ENCODE results near the gene UVRAG. TPM values are rescaled to one million over a fixed set of nuclear protein-coding genes. Genes with fewer than 3 reads are reported as not detected.

UVRAG gene
- total RNA-seq, 4 donors from 2014 or later: 16.6 to 22.1 (median 19.3) TPM

DNA sequence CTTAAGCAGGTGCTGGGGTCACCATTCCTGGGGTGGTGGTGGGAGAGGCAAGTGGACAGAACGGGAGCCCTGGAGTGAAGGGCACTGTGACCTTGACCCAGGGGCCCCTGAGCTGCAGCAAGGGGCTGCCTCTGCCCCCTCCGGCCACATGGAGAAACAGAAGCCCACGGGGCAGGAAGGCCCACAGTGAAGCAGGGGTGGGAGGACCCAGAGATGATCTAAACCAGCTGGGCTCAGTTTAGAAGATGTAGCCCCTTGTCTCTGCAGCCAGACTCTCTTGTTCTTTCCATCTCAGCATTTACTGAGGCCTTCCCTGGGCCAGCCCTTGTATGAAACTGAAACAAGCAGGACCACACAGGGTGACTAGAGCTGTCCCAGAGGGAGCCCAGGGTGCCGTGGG is 360.8 kb downstream of the UVRAG start:
- Histone ChIP-seq H3K9me3 (no peaks in the 10 kb centered on the region), H3K4me1 (no peaks in the 10 kb centered on the region), H3K27ac (no peak overlapping the region), H3K4me3 (no peak overlapping the region), H3K36me3 (no peaks in the 10 kb centered on the region), H3K27me3 (no peaks in the 10 kb centered on the region)
- no peak for DNase-seq
- in situ Hi-C loops (cut with MboI; ENCODE audit: low sequenced_read_pairs in 4 of 4) (no loop called here), intact Hi-C loops (cut with DNase I; ENCODE audit: low total_unique reads) (no loop called here)
- TF ChIP-seq CTCF (IDR thresholded peaks at IDR 0.05 in 4 of 5, conservative IDR thresholded peaks at IDR 0.05 in 1 of 5) (no peak), POLR2A (IDR thresholded peaks at IDR 0.05) (no peak)
- no peak for ATAC-seq

- ATAC-seq (no peak), DNase-seq (no peak)
- H3K4me1 ChIP-seq: no peaks in the 10 kb centered on the region
- in situ Hi-C loops (cut with MboI; ENCODE audit: low sequenced_read_pairs in 4 of 4) (no loop called here), intact Hi-C loops (cut with DNase I; ENCODE audit: low total_unique reads) (no loop called here)
- H3K9me3 ChIP-seq: no peaks in the 10 kb centered on the region
- H3K4me3 ChIP-seq: no peak overlapping the region
- TF ChIP-seq CTCF (IDR thresholded peaks at IDR 0.05 in 4 of 5, conservative IDR thresholded peaks at IDR 0.05 in 1 of 5) (no peak), POLR2A (IDR thresholded peaks at IDR 0.05) (no peak)
- no peaks in the 10 kb centered on the region for H3K27me3 ChIP-seq
- no peaks in the 10 kb centered on the region for H3K36me3 ChIP-seq
- no peak overlapping the region for H3K27ac ChIP-seq
These were observed 361.5 kb downstream of the UVRAG start for GRCh38 chr11:76176463-76176862.

DNA sequence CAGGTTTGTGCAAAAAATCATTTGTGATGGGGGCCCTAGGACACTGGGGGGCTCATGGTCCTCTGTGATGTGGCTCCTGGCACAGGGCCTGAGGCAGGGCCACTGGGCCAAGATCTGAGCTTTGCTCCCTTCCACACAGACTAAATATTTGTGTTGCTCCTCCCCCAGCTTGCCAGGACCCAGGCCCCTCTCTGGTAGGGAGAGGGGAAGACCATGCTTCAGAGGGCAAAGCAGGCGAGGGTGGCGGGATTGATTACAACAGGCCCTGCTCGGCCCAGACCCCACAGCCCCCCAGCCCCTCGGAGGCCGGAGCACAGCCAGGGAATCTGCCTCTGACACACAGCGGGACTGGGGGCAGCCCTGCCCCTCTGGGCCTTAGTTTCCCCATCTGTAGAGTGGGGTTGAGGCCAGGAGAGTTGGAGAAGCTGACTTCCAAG is 362.3 kb downstream of the UVRAG start:
- Histone ChIP-seq H3K4me1 (no peaks in the 10 kb centered on the region), H3K36me3 (no peaks in the 10 kb centered on the region), H3K9me3 (no peaks in the 10 kb centered on the region), H3K4me3 (no peak overlapping the region), H3K27ac (no peak overlapping the region), H3K27me3 (no peaks in the 10 kb centered on the region)
- in situ Hi-C loops (cut with MboI; ENCODE audit: low sequenced_read_pairs in 4 of 4) (no loop called here), intact Hi-C loops (cut with DNase I; ENCODE audit: low total_unique reads) (no loop called here)
- no peak for ATAC-seq
- TF ChIP-seq CTCF (IDR thresholded peaks at IDR 0.05 in 4 of 5, conservative IDR thresholded peaks at IDR 0.05 in 1 of 5): no peak
- TF ChIP-seq POLR2A (IDR thresholded peaks at IDR 0.05): no peak
- DNase-seq: no peak

- no peaks in the 10 kb centered on the region for H3K36me3 ChIP-seq
- H3K27ac ChIP-seq: no peak overlapping the region
- H3K27me3 ChIP-seq: no peaks in the 10 kb centered on the region
- TF ChIP-seq CTCF (IDR thresholded peaks at IDR 0.05 in 4 of 5, conservative IDR thresholded peaks at IDR 0.05 in 1 of 5): no peak
- no peak for TF ChIP-seq POLR2A (IDR thresholded peaks at IDR 0.05)
- in situ Hi-C loops (cut with MboI; ENCODE audit: low sequenced_read_pairs in 4 of 4): no loop called here
- DNase-seq: no peak
- intact Hi-C loops (cut with DNase I; ENCODE audit: low total_unique reads): no loop called here
- ATAC-seq: no peak
- H3K9me3 ChIP-seq: no peaks in the 10 kb centered on the region
- no peaks in the 10 kb centered on the region for H3K4me1 ChIP-seq
- no peak overlapping the region for H3K4me3 ChIP-seq
These were observed 364.1 kb downstream of the UVRAG start for GRCh38 chr11:76179147-76179546.

GRCh38 chr11:76181371-76181770 is 366.4 kb downstream of the UVRAG start:
- TF ChIP-seq CTCF (IDR thresholded peaks at IDR 0.05 in 4 of 5, conservative IDR thresholded peaks at IDR 0.05 in 1 of 5): no peak
- no peak for TF ChIP-seq POLR2A (IDR thresholded peaks at IDR 0.05)
- intact Hi-C loops (cut with DNase I; ENCODE audit: low total_unique reads): no loop called here
- in situ Hi-C loops (cut with MboI; ENCODE audit: low sequenced_read_pairs in 4 of 4): no loop called here
- Histone ChIP-seq H3K27me3 (no peaks in the 10 kb centered on the region), H3K36me3 (no peaks in the 10 kb centered on the region), H3K4me1 (peaks cover 17 to 19% of the 10 kb centered on the region in 2 donors), H3K9me3 (no peaks in the 10 kb centered on the region), H3K4me3 (no peak overlapping the region), H3K27ac (no peak overlapping the region)
- DNase-seq (no peak), ATAC-seq (no peak)

All from gastrocnemius medialis (tissue), 4 donors.